Mesenchymal stem cell (in vitro differentiated cells and primary cell): ENCODE results near the gene ITCH.
A peak's percentile ranks its signal among the peaks of the same experiment; 100 is the strongest.
"Not testable (repeated sequence)": the region's sequence is repeated elsewhere in the genome, so short reads cannot be mapped to it uniquely, and the experiment has no call there.

ENCODE experiments used
- DNase-seq: peaks from one replicate; pipeline ENCODE4 v3.0.0-alpha.2; 2013
- H2AFZ ChIP-seq: one replicate; pipeline ENCODE4 v1.6.1; 2013; ENCODE audit warnings: low read depth, mild to moderate bottlenecking, control low read depth, inconsistent platforms, low read length, moderate library complexity
- H2AK5ac ChIP-seq: 2 replicates; pipeline ENCODE4 v1.6.1; 2013; ENCODE audit warnings: low read length, moderate library complexity, mild to moderate bottlenecking, inconsistent platforms; ENCODE audit not compliant: severe bottlenecking
- H2BK120ac ChIP-seq: one replicate; pipeline ENCODE4 v1.6.1; 2013; ENCODE audit warnings: low read depth, mild to moderate bottlenecking, inconsistent platforms, low read length, moderate library complexity
- H2BK12ac ChIP-seq, 2 experiments: one replicate each; pipeline ENCODE4 v1.6.1; 2013; ENCODE audit warnings: inconsistent platforms in 2 of 2, low read length in 2 of 2, mild to moderate bottlenecking in 2 of 2, moderate library complexity in 2 of 2, control low read depth in 1 of 2
- H2BK15ac ChIP-seq: one replicate; pipeline ENCODE4 v1.6.1; 2013; ENCODE audit warnings: mild to moderate bottlenecking, low read depth, inconsistent platforms; ENCODE audit not compliant: poor library complexity, severe bottlenecking
- H2BK5ac ChIP-seq: 2 replicates; pipeline ENCODE4 v1.6.1; 2013; ENCODE audit warnings: low read depth, mild to moderate bottlenecking, low read length, control low read depth, inconsistent platforms; ENCODE audit not compliant: poor library complexity, severe bottlenecking
- H3K14ac ChIP-seq, 2 experiments: one replicate each; pipeline ENCODE4 v1.6.1; 2013; ENCODE audit warnings: inconsistent platforms in 2 of 2, low read length in 2 of 2, control low read depth in 1 of 2, mild to moderate bottlenecking in 1 of 2, moderate library complexity in 1 of 2
- H3K18ac ChIP-seq, 2 experiments: one replicate each; pipeline ENCODE4 v1.6.1; 2013; ENCODE audit warnings: inconsistent platforms in 2 of 2, low read length in 2 of 2, control low read depth in 1 of 2, low read depth in 1 of 2, mild to moderate bottlenecking in 1 of 2
- H3K23ac ChIP-seq, 2 experiments: one replicate each; pipeline ENCODE4 v1.6.1; 2013; ENCODE audit warnings: inconsistent platforms in 2 of 2, low read length in 2 of 2, mild to moderate bottlenecking in 2 of 2, moderate library complexity in 2 of 2, control low read depth in 1 of 2
- H3K27ac ChIP-seq: 2 replicates; pipeline ENCODE4 v1.5.1; 2013; ENCODE audit warnings: mild to moderate bottlenecking, moderate library complexity, low read length, control low read depth, inconsistent platforms; ENCODE audit not compliant: poor library complexity, severe bottlenecking
- H3K27me3 ChIP-seq, 2 experiments: 2 replicates each; pipeline versions ENCODE4 v1.6.1 to v1.7.0; 2013; ENCODE audit warnings: low read length in 2 of 2, mild to moderate bottlenecking in 2 of 2, moderate library complexity in 2 of 2, control low read depth in 1 of 2, inconsistent platforms in 1 of 2; ENCODE audit not compliant: control insufficient read depth in 1 of 2, insufficient read depth in 1 of 2
- H3K36me3 ChIP-seq, 2 experiments: 2 replicates each; pipeline versions ENCODE4 v1.6.1 to v1.7.0; 2013; ENCODE audit warnings: low read length in 2 of 2, control low read depth in 1 of 2, inconsistent platforms in 1 of 2, low read depth in 1 of 2, mild to moderate bottlenecking in 1 of 2; ENCODE audit not compliant: insufficient read depth in 2 of 2, control insufficient read depth in 1 of 2
- H3K4ac ChIP-seq, 2 experiments: one replicate each; pipeline ENCODE4 v1.6.1; 2013; ENCODE audit warnings: inconsistent platforms in 2 of 2, low read length in 2 of 2, mild to moderate bottlenecking in 2 of 2, moderate library complexity in 2 of 2, control low read depth in 1 of 2, low read depth in 1 of 2
- H3K4me1 ChIP-seq: 2 replicates; pipeline ENCODE4 v1.6.1; 2013; ENCODE audit warnings: low read depth, low read length, control low read depth; ENCODE audit not compliant: control insufficient read depth, insufficient read depth
- H3K4me2 ChIP-seq: 2 replicates; pipeline ENCODE4 v1.6.1; 2013; ENCODE audit warnings: low read length, mild to moderate bottlenecking, inconsistent platforms; ENCODE audit not compliant: poor library complexity, severe bottlenecking
- H3K4me3 ChIP-seq, 2 experiments: 2 replicates each; pipeline versions ENCODE4 v1.5.1 to v1.7.0; 2013; ENCODE audit warnings: low read length in 2 of 2, mild to moderate bottlenecking in 2 of 2, control low read depth in 1 of 2, low read depth in 1 of 2; ENCODE audit not compliant: insufficient read depth in 1 of 2
- H3K79me1 ChIP-seq: replicated peaks from 2 replicates; pipeline ENCODE4 v1.6.1; 2013; ENCODE audit warnings: mild to moderate bottlenecking, control low read depth, low read length, inconsistent platforms; ENCODE audit not compliant: poor library complexity, severe bottlenecking
- H3K9ac ChIP-seq: 2 replicates; pipeline ENCODE4 v1.7.0; 2013; ENCODE audit warnings: mild to moderate bottlenecking, low read length, moderate library complexity
- H3K9me3 ChIP-seq: 2 replicates; pipeline ENCODE4 v1.7.0; 2013; ENCODE audit warnings: mild to moderate bottlenecking, low read length; ENCODE audit not compliant: control insufficient read depth
- H4K8ac ChIP-seq: one replicate; pipeline ENCODE4 v1.6.1; 2013; ENCODE audit warnings: inconsistent platforms, mild to moderate bottlenecking, low read length, moderate library complexity
- H4K91ac ChIP-seq: one replicate; pipeline ENCODE4 v1.6.1; 2013; ENCODE audit warnings: mild to moderate bottlenecking, low read length, inconsistent platforms
- WGBS: methylation state at CpG from one replicate; pipeline ENCODE4 v1.1.7; 2013; ENCODE audit warnings: mixed read lengths; 5-methylcytosine and 5-hydroxymethylcytosine counted together

Gene ITCH

DNA sequence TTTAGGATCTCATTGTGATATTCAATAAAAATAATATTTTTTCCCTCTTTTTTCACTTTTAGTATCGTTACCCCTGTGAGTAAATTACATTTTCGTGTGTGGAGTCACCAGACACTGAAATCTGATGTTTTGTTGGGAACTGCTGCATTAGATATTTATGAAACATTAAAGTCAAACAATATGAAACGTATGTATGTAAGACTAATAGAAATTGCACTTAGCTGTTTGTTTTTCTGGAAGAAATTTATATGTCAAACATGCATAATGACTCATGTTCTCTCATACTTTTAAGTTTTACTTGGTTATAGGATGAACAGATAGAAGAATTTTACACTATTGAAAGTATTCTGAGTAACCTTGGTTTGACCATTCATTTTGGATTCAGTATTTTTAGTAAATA is 49.4 kb downstream of the ITCH start:
- WGBS, result no CpG with 5 or more reads among the region's 3 CpGs
- Histone ChIP-seq H3K27ac (no peak overlapping the region), H3K79me1 (peaks cover 12% of the 10 kb centered on the region), H2BK5ac (no peak overlapping the region), H3K4me3 (no peak overlapping the region), H2BK12ac (no peak overlapping the region), H4K8ac (no peak overlapping the region), H2BK15ac (no peak overlapping the region), H2AFZ (no peak overlapping the region), H3K9ac (peak overlapping the region; percentile 11), H3K18ac (no peak overlapping the region), H2BK120ac (no peak overlapping the region), H2AK5ac (no peak overlapping the region), H3K4me1 (peaks cover 2% of the 10 kb centered on the region), H3K36me3 (peaks cover 24 to 74% of the 10 kb centered on the region in 2 experiments), H3K14ac (no peak overlapping the region), H3K23ac (no peak overlapping the region), H3K4ac (no peak overlapping the region), H3K9me3 (no peaks in the 10 kb centered on the region), H3K4me2 (no peak overlapping the region), H3K27me3 (no peaks in the 10 kb centered on the region), H4K91ac (no peak overlapping the region)
- no peak for DNase-seq

DNA sequence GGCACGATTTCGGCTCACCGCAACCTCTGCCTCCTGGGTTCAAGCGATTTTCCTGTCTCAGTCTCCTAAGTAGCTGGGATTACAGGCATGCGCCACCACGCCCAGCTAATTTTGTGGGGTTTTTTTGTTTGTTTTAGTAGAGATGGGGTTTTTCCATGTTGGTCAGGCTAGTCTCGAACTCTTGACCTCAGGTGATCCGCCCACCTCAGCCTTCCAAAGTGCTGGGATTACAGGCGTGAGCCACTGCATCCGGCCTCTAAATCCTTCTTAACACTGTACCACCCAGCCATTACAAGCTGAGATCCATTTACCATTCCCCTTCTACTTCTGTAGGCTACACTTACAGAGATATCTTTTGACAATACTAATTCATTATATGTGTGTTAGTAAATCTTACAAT is 51.5 kb downstream of the ITCH start:
- H3K4me3 ChIP-seq, H3K27me3 ChIP-seq, H3K27ac ChIP-seq, H2BK120ac ChIP-seq, H3K9me3 ChIP-seq, H3K14ac ChIP-seq, H4K8ac ChIP-seq, H2BK12ac ChIP-seq, H3K9ac ChIP-seq, H3K23ac ChIP-seq, H3K4me2 ChIP-seq, H2AK5ac ChIP-seq, H4K91ac ChIP-seq, H3K4ac ChIP-seq, H2BK15ac ChIP-seq, H3K4me1 ChIP-seq, H3K18ac ChIP-seq, H2BK5ac ChIP-seq, DNase-seq, H2AFZ ChIP-seq: not testable (repeated sequence)
- WGBS, result 98% methylated on average over 4 of the region's 10 CpGs
- H3K79me1 ChIP-seq, result peaks cover 14% of the 10 kb centered on the region
- H3K36me3 ChIP-seq, result peaks cover 27 to 75% of the 10 kb centered on the region in 2 experiments

DNA sequence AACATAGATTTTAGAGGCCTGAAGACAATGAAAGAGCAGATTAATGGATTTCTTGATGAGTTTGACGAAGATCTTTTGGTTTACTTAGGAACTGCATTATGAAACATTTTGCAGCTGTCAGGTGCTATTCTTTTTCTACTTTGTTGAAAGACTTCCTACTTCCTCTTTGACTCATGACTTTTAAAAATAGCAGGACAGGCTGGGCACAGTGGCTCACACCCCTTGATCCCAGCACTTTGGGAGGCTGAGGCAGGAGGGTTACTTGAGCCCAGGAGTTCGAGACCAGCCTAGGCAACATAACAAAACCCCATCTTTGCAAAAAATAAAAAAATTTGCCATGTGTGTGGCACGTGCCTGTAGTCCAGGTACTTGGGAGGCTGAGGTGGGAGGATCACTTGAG is 52.0 kb downstream of the ITCH start:
- H3K9me3 ChIP-seq, result no peaks in the 10 kb centered on the region
- no peak overlapping the region for H3K9ac ChIP-seq
- DNase-seq, result no peak
- no peak overlapping the region for H2BK12ac ChIP-seq
- H3K23ac ChIP-seq, result no peak overlapping the region
- no peak overlapping the region for H3K14ac ChIP-seq
- H3K4me1 ChIP-seq, result peaks cover 4% of the 10 kb centered on the region
- H2AK5ac ChIP-seq, result no peak overlapping the region
- H2AFZ ChIP-seq, result no peak overlapping the region
- H2BK15ac ChIP-seq, result no peak overlapping the region
- peaks cover 29 to 77% of the 10 kb centered on the region in 2 experiments for H3K36me3 ChIP-seq
- H2BK5ac ChIP-seq, result no peak overlapping the region
- H3K27me3 ChIP-seq, result no peaks in the 10 kb centered on the region
- WGBS, result 100% methylated on average over 1 of the region's 3 CpGs
- no peak overlapping the region for H3K4ac ChIP-seq
- H4K91ac ChIP-seq, result no peak overlapping the region
- H3K4me3 ChIP-seq, result no peak overlapping the region
- H3K27ac ChIP-seq, result no peak overlapping the region
- H3K4me2 ChIP-seq, result no peak overlapping the region
- H4K8ac ChIP-seq, result no peak overlapping the region
- H3K18ac ChIP-seq, result no peak overlapping the region
- peaks cover 14% of the 10 kb centered on the region for H3K79me1 ChIP-seq
- no peak overlapping the region for H2BK120ac ChIP-seq

DNA sequence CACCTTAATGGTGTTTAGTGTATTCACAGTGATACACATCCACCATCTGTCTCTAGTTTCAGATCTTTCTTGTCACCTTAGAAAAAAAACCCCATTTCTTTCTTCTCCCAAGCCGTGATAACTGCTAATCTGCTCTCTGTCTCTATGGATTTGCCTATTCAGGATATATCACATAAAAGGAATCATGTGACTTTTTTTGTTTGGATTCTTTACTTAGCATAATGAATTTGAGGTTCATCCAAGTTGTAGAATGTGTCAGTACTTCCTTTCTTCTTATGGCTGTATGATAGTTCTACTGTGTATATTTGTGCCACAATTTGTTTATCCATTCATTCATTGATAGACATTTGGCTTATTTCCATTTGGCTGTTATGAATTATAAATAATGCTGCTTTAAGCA is 57.1 kb downstream of the ITCH start:
- Histone ChIP-seq H3K79me1 (peaks cover 16% of the 10 kb centered on the region), H3K14ac (no peak overlapping the region), H2BK12ac (no peak overlapping the region), H3K4me3 (no peak overlapping the region), H3K4me2 (no peak overlapping the region), H2BK120ac (no peak overlapping the region), H3K9me3 (no peaks in the 10 kb centered on the region), H4K8ac (no peak overlapping the region), H3K36me3 (peaks cover 34 to 67% of the 10 kb centered on the region in 2 experiments), H2AFZ (no peak overlapping the region), H3K18ac (no peak overlapping the region), H3K23ac (no peak overlapping the region), H2BK5ac (no peak overlapping the region), H2AK5ac (no peak overlapping the region), H3K27ac (no peak overlapping the region), H3K4me1 (peaks cover 1% of the 10 kb centered on the region), H3K27me3 (no peaks in the 10 kb centered on the region), H3K4ac (no peak overlapping the region), H2BK15ac (no peak overlapping the region), H3K9ac (peak overlapping the region; percentile 5), H4K91ac (no peak overlapping the region)
- WGBS, result no CpG with 5 or more reads among the region's 1 CpG
- DNase-seq, result no peak
